Astrocyte of the spinal cord (primary cell): ENCODE results near the gene FRMD1.

Experiments
- DNase-seq: peaks from one replicate; pipeline ENCODE4 v3.0.0; 2011; ENCODE audit warnings: low read depth, low spot score
- H3K4me3 ChIP-seq: 2 replicates; pipeline ENCODE4 v1.5.1; 2011; ENCODE audit warnings: low read depth, mild to moderate bottlenecking, low read length, moderate library complexity
- in situ Hi-C: cut with HindIII; loops from 2 replicates; pipeline ENCODE4 v1.10.0; 2017; ENCODE audit warnings: low sequenced_read_pairs
- TF ChIP-seq, protein P1 (sequence below): IDR thresholded peaks from 2 replicates; pipeline ENCODE4 v1.5.1; 2012; ENCODE audit warnings: low read depth, mild to moderate bottlenecking, low read length, inconsistent platforms

The FRMD1 gene

DNA sequence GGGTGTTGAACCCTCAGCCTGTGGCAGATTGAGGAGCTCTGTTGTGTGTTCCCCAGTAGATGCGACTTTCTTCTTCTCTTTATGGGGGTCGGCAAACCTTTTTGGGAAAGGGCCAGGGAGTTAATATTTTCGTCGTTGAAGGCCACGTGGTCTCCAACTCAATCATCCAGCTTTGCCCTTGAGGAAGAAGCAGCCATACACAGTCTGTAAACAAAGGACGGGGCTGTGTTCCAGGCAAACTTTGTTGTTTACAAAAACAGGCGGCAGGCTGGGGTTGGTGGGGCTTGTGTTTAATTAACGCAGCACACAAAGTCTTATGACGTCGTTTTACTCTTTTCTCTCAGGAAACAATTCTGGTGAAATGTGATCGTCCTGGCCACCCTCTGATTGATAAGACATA, 61.4 kb downstream of the FRMD1 start:
- in situ Hi-C loops: no loop called here
- no peak for DNase-seq
- TF ChIP-seq, protein P1, sequence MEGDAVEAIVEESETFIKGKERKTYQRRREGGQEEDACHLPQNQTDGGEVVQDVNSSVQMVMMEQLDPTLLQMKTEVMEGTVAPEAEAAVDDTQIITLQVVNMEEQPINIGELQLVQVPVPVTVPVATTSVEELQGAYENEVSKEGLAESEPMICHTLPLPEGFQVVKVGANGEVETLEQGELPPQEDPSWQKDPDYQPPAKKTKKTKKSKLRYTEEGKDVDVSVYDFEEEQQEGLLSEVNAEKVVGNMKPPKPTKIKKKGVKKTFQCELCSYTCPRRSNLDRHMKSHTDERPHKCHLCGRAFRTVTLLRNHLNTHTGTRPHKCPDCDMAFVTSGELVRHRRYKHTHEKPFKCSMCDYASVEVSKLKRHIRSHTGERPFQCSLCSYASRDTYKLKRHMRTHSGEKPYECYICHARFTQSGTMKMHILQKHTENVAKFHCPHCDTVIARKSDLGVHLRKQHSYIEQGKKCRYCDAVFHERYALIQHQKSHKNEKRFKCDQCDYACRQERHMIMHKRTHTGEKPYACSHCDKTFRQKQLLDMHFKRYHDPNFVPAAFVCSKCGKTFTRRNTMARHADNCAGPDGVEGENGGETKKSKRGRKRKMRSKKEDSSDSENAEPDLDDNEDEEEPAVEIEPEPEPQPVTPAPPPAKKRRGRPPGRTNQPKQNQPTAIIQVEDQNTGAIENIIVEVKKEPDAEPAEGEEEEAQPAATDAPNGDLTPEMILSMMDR: no peak
- no peak overlapping the region for H3K4me3 ChIP-seq

DNA sequence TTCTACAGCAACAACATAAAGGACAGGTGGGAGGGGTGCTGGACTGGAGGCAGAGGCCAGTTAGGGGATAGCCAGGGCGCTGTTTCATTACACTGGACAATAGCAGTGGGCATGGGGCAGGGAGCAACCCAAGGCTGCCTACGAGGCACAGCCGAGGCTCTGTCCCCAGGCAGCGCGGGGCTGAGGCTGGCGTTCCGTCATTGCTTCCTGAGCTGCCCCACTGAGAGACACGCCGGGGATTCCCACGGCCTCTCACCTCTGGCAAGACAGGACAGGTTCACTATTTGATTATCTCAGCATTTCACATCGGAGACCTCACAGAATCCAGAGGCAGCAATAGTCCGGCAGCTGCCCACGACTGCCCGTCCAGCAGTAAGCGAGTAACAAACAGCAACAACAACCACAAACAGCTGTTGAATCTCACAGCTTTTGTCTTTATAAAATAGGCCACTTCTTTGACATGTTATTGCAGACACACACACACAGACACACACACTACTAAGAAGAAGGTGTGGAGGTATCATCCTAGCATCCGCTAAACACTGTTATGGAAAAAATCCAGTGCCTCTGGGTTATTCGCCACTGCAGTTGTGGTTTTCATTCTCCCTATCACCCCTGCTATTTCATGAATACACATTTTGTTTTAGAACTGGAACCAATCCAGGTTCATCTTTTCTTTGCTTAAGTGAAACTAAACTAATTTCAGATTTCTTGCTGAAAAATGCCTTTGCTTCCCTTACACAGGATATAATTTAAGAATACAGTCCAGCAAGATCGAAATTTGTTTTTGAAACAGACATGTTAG, 62.1 kb downstream of the FRMD1 start:
- peak; percentile 45 for DNase-seq
- H3K4me3 ChIP-seq: no peak overlapping the region
- TF ChIP-seq, protein P1: no peak
- in situ Hi-C loops: no loop called here

DNA sequence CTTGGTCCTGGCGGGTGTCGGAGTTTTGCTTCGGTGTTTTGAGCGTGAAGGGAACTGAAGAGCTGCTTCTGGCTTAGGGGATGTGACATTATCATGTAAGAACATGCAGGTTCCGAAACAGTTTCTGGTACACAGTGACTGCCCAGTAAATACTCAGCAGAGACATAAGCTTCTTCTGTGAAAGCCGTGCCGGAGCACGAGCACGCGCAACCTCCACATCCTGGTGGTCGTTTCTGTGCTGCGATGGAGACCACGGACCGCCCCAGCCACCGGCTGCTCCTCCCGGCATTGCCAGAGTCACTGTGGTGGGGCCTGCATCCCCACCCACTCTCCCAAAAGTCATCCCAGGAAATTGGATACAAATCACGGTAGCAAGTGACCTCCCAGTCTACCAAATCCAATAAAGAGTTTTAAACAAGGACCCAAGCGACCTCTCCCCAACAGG, 62.8 kb downstream of the FRMD1 start:
- no peak for DNase-seq
- in situ Hi-C loops: no loop called here
- H3K4me3 ChIP-seq: no peak overlapping the region
- TF ChIP-seq, protein P1: no peak

DNA sequence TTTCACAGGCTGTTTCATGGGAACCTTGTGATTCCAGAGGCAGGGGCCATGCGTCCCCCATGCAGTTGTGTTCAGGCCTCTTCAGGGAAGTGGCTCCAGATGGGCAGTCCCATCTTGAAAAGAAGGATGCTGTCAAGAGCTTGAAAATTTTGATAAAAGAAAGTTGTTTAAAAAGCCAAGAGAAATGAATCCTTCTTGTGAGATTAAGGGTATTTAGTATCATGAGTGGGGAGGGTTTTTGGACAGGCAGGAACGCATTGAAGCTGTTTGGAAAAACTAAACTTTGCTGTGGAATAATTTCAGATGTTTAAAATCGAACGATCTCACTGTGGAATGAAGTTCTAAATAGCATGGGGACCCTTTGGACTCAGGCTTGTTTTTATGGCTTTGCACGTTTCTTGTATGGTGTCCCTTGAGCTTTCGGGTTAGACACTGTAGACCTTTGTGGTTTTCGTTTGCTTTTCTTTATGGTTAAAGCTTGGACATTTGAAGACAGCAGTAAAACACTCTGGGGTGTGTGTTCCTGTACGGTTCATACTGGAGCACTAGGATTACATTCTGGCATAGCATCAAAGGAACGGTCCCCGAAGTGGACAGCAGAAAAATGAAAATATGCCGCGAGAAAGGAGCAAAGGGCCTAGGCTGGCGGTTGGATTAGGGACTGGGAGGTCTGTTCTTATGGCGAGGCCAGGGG, 63.4 kb downstream of the FRMD1 start:
- peak; percentile 86 for DNase-seq
- TF ChIP-seq, protein P1: no peak
- no peak overlapping the region for H3K4me3 ChIP-seq
- in situ Hi-C loops: no loop called here

DNA sequence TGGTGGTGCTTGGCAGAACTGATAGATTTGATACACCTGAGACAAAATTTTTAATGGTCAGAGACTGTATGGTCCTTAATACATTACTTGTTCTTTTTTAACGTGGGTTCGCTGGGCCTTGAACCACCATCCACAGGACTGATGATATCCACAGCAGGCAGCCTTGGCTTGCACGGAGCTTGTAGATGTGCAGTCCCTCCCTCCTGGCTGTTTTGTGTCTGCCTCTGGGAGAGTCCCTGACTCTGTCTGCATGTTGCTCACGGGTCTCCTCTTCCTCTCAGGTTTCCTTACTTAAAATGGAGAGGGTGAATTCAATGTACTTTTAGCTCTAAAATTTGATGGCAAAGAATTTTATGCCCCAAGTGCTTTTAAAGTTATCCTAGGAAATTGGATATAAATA, 64.0 kb downstream of the FRMD1 start:
- in situ Hi-C loops: no loop called here
- no peak overlapping the region for H3K4me3 ChIP-seq
- no peak for DNase-seq
- TF ChIP-seq, protein P1: no peak

DNA sequence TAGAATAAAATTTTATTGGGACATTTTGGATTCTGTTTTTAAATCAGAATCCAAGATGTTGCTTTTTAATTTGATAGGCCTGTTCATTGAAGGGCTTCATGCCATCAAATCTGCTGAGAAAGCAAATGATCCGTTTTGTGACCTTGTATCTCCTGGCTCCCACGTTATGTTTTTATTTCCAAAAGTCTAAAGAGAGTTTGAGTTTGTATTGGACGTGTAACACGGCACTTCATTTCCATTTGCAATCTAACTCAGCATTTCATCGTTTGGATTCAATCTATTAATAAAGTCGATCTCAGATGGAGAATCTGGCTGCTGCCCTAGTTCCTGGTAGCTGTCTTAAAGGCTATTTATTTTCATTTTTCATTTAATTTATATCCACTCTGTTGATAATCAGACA, 64.6 kb downstream of the FRMD1 start:
- in situ Hi-C loops: no loop called here
- H3K4me3 ChIP-seq: no peak overlapping the region
- DNase-seq: no peak

More for the DNA sequence above, 64.6 kb downstream of the FRMD1 start:
- TF ChIP-seq, protein P1: no peak
